ENCODE results near the gene NOTUM. TPM values are rescaled to one million over a fixed set of nuclear protein-coding genes. Genes with fewer than 3 reads are reported as not detected.

NOTUM gene
- total and polyA plus RNA-seq, 9 of the 15 experiments (the other 6 are each of a cell fraction or from before 2014, with no cell fraction given) = 0.03 to 14.0 (median 4.1) TPM

DNA sequence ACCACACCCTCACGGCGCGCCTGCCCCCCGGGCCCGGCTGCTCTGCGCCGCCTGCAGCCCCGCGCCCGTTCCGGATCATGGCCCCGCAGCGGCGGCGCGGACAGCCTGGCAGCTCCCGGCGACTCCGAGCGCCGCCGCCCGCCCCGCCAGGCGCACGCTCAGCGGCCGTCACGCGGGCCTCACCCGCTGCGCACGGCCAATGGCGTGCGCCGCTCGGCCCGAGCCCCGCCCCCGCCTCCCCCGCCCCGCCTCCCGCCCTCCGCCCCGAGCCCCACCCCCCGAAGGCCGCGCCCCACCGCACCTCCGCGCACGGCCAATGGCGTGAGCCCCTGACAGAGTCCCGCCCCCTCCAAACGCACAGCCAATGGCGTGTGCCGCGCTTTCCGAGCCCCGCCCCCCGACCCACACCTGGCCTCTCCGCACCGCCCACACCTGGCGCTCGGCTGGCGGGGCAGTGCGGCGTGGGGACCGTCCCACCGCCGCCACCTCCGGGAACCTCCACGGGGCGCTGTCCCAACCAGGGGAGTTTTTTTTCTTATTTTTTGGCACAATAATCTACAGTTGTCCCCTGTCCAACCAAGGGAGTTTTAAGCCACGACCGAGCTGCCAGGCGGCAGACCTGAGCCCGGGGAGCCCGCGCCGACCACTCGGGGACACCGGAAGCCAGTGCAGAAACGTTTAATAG is 49.6 kb downstream of the NOTUM start, which contains the start of gene PCYT2 (continued):
- TF ChIP-seq, protein P1, sequence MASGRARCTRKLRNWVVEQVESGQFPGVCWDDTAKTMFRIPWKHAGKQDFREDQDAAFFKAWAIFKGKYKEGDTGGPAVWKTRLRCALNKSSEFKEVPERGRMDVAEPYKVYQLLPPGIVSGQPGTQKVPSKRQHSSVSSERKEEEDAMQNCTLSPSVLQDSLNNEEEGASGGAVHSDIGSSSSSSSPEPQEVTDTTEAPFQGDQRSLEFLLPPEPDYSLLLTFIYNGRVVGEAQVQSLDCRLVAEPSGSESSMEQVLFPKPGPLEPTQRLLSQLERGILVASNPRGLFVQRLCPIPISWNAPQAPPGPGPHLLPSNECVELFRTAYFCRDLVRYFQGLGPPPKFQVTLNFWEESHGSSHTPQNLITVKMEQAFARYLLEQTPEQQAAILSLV (tag; IDR thresholded peaks at IDR 0.05) = no peak
- TF ChIP-seq TAF1 (IDR thresholded peaks at IDR 0.05; ENCODE audit: control insufficient read depth, extremely low read depth, insufficient read depth, low read length, severe bottlenecking) (peak; percentile 27), ARNT (IDR thresholded peaks at IDR 0.05) (no peak), U2AF2 (optimal IDR thresholded peaks at IDR 0.05; ENCODE audit: low read depth, low read length) (no peak), DDX20 (tag; IDR thresholded peaks at IDR 0.05; ENCODE audit: low read depth) (no peak), SRSF7 (optimal IDR thresholded peaks at IDR 0.05; ENCODE audit: low read depth, low read length) (no peak), NRF1 (conservative IDR thresholded peaks at IDR 0.05 in 1 of 2, IDR thresholded peaks at IDR 0.05 in 1 of 2) (no peak), CBFB (CRISPR knock-in tag; IDR thresholded peaks at IDR 0.05) (no peak), PHF8 (IDR thresholded peaks at IDR 0.05; ENCODE audit: borderline replicate concordance, low read length) (peak; percentile 44; the same call in 1 of the 2 replicates), ERF (CRISPR knock-in tag; IDR thresholded peaks at IDR 0.05) (no peak), DACH1 (IDR thresholded peaks at IDR 0.05; ENCODE audit: partially characterized antibody) (peak; percentile 18), RBM39 (optimal IDR thresholded peaks at IDR 0.05; ENCODE audit: low read depth, low read length) (no peak), SLC30A9 (CRISPR knock-in tag; IDR thresholded peaks at IDR 0.05) (no peak), SRF (CRISPR knock-in tag; IDR thresholded peaks at IDR 0.05) (no peak), PHB (CRISPR knock-in tag; IDR thresholded peaks at IDR 0.05) (no peak), HDAC8 (tag; IDR thresholded peaks at IDR 0.05) (no peak), ELF2 (CRISPR knock-in tag; IDR thresholded peaks at IDR 0.05) (0 out of 2 replicates have a peak, but pooled peaks have one; percentile 23), SPI1 (IDR thresholded peaks at IDR 0.05; ENCODE audit: borderline replicate concordance, low read depth, low read length) (no peak)
- TF ChIP-seq, protein P2, sequence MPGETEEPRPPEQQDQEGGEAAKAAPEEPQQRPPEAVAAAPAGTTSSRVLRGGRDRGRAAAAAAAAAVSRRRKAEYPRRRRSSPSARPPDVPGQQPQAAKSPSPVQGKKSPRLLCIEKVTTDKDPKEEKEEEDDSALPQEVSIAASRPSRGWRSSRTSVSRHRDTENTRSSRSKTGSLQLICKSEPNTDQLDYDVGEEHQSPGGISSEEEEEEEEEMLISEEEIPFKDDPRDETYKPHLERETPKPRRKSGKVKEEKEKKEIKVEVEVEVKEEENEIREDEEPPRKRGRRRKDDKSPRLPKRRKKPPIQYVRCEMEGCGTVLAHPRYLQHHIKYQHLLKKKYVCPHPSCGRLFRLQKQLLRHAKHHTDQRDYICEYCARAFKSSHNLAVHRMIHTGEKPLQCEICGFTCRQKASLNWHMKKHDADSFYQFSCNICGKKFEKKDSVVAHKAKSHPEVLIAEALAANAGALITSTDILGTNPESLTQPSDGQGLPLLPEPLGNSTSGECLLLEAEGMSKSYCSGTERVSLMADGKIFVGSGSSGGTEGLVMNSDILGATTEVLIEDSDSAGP (CRISPR knock-in tag; IDR thresholded peaks at IDR 0.05) = no peak
- TF ChIP-seq, protein P3, sequence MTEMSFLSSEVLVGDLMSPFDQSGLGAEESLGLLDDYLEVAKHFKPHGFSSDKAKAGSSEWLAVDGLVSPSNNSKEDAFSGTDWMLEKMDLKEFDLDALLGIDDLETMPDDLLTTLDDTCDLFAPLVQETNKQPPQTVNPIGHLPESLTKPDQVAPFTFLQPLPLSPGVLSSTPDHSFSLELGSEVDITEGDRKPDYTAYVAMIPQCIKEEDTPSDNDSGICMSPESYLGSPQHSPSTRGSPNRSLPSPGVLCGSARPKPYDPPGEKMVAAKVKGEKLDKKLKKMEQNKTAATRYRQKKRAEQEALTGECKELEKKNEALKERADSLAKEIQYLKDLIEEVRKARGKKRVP (CRISPR knock-in tag; IDR thresholded peaks at IDR 0.05) = no peak
- TF ChIP-seq, protein P4, sequence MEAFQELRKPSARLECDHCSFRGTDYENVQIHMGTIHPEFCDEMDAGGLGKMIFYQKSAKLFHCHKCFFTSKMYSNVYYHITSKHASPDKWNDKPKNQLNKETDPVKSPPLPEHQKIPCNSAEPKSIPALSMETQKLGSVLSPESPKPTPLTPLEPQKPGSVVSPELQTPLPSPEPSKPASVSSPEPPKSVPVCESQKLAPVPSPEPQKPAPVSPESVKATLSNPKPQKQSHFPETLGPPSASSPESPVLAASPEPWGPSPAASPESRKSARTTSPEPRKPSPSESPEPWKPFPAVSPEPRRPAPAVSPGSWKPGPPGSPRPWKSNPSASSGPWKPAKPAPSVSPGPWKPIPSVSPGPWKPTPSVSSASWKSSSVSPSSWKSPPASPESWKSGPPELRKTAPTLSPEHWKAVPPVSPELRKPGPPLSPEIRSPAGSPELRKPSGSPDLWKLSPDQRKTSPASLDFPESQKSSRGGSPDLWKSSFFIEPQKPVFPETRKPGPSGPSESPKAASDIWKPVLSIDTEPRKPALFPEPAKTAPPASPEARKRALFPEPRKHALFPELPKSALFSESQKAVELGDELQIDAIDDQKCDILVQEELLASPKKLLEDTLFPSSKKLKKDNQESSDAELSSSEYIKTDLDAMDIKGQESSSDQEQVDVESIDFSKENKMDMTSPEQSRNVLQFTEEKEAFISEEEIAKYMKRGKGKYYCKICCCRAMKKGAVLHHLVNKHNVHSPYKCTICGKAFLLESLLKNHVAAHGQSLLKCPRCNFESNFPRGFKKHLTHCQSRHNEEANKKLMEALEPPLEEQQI (IDR thresholded peaks at IDR 0.05) = no peak
- TF ChIP-seq, protein P5, sequence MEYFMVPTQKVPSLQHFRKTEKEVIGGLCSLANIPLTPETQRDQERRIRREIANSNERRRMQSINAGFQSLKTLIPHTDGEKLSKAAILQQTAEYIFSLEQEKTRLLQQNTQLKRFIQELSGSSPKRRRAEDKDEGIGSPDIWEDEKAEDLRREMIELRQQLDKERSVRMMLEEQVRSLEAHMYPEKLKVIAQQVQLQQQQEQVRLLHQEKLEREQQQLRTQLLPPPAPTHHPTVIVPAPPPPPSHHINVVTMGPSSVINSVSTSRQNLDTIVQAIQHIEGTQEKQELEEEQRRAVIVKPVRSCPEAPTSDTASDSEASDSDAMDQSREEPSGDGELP (CRISPR knock-in tag; IDR thresholded peaks at IDR 0.05; ENCODE audit: borderline replicate concordance) = peak; percentile 69; the same call in 1 of the 2 replicates
